Stimulated activated CD8-positive, alpha-beta memory T cell treated with anti-CD3 and anti-CD28 coated beads, Interleukin-15, amount 100 ng/mL, for 48 hours (primary cell): ENCODE measurements around the gene TCTN3.
"Not testable (repeated sequence)": the region's sequence is repeated elsewhere in the genome, so short reads cannot be mapped to it uniquely, and the experiment has no call there.

Source experiments
- DNase-seq, 2 donors: peaks; one replicate each; pipeline ENCODE4 v3.0.0-alpha.2; 2020; ENCODE audit warnings: low read depth in 2 of 2

TCTN3 gene

DNA sequence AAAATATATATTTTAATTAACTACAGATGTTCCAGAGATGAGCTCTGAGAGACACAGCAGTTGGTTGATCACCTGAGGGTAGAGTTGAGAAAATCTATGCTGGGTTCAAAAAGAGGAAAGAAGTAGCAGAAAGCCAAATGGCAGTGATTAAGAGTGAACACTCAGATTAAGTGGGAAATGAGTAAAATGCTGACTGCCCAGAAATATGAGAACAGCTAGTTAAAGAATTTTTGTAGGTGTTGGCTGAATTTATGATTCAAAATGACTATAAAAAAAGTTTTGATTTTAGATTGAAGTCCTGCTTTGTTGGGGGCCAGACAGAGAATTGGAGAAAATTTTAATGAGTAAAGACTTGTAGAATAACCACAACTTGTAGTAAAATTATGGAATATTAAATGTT, 9.8 kb downstream of the TCTN3 start:
- no peak for DNase-seq

DNA sequence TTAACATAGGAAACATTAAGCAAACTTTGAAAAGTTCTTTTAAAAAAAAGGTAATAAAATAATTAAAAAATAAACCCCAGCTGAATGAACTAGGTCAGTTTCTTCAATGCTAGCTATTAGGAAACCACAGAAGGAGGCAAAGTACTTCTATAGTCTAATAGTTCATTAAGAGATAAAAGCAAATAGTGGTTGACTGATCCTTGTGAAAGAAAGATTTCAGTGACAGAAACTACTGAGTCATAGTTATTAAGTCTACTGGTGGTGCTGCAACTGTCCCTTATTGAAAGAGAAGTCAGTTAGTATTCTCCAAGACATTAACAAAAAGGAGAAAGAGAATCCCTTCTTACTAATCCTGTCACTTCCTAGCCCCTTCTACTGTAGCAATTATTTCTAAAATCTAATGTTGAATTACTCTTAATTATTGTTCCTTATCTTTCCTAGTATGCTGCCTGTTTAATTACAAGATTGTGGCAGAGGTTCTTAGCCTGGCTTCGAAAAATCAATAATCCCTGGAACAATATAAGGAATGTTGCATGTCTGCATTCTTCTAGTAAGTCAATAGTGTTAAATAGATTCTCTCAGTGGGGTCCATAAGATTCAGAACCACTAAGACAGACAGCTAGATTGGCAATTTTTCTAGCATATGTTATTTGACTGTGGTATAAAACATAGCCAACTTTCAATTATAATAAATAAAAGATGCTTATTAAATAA, 18.2 kb downstream of the TCTN3 start:
- DNase-seq = no peak

DNA sequence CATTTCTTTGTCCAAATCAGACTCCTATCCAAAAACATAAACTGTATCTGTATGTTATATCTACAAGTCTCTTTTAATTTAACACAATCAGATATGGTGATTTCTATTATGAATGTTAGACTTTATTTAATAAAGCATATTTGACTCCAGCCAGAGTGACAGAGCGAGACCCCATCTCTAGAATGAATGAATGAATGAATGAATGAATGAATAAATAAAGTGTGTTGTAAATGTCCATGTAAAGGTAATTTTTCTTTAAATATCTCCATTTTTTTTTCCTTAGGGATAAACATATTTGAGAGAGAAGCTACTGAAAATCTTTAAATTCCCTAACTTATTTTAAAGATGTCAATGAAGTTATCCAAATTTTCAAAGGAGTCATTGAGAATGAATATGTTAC, 19.1 kb downstream of the TCTN3 start:
- DNase-seq = no peak

DNA sequence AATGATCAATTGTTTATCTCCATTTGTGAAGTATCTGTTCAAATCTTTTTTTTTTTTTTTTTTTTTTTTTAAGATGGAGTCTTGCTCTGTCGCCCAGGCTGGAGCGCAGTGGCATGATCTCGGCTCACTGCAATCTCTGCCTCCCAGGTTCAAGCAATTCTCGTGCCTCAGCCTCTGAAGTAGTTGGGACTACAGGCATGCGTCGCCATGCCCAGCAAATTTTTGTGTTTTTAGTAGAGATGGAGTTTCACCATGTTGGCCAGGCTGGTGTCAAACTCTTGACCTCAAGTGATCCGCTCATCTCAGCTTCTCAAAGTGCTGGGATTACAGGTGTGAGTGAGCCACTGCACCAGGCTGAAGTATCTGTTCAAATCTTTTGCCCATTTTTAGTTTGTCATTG, 21.1 kb downstream of the TCTN3 start:
- not testable (repeated sequence) for DNase-seq

DNA sequence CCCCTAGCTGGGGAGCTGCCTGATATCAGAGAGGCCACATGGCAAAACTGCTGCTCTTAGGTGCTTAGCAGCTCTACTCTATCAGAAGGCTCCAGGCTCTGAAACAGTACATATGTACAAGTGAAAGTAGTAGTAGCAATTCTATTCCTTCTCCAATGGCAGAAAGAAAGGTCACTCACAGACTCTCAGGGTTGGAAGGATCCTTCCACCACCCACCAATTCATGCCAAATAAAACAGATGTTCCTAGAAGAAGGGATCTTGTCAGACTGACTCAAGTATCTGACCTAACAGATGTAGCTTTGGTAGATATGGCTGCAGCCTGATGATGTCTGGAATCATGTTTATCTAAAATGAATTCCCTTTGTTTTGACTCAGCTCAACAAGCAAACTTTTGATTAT, 29.2 kb downstream of the TCTN3 start:
- no peak for DNase-seq

DNA sequence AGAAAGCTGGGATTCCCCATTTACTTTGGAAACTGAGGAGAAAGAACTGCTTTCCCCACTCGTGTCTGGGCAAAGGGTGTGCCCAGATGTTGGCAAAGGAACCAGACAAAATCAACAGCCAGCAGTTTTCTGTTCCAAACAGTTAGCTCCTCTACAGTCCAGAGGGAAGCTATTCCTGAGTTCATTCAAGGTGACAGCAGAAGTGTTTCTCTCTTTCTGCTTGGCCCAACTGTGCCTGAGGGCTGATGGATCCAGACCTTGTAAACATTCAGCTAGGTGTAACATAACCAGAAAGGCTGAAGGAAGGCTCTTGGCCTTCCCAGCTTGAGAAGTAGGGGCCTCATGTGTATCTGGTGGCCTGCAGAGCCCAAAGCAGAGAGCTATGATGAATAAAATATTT, 30.2 kb downstream of the TCTN3 start:
- DNase-seq = no peak

DNA sequence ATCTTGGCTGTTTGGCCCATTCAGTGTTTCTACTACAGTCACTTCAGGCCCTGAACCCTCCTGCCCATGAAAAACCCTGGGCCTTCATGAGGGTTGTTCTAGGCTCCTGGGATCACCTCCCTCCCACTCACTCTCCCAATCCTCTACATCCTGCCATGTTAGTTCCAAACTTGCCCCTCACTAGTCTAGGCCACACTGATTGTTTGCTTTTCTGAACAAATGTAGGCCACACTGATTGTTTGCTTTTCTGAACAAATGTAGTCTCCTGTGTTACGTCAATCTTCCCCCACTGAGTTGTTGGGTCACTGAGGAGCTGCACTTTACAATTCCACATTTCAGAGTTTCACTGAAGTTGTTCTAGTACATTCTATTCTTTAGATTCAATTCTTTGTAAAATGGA, 31.9 kb downstream of the TCTN3 start:
- no peak for DNase-seq

DNA sequence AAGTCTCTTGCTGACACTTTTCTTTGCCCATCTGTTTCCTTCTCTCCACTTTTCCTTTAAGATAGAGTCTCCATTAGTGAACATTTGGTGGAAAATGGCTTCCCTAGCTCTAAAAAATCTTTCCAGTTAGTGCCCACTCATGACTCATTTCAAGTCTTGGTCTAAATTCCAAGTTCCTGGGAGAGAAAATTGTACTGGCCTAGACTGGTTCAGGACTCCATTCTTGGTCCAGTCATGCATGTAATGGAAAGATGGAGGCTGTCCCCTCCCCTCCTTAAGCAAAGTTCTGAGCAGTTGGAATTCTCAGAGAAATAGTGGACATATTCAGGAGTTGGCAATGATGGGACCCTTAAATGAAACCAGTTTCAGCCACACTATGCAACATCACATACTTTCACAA, 33.4 kb downstream of the TCTN3 start:
- no peak for DNase-seq

DNA sequence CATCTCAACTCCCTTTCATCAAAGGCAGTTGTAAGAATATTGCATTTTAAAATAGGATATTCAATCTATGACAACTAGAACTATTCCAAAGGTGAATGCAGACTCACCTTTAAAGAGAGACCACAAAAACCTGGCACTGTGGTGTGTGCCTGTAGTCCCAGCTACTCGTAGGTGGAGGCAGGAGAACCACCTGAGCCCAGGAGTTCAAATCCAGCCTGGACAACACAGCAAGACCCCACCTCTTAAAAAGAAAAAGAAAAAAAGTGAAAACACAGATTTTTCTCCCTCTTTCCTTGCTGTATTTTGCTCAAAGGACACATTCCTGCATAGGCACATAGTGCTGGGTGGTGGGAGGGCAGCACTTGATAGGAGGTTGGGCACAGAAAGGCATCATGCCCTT, 36.5 kb downstream of the TCTN3 start:
- no peak for DNase-seq

DNA sequence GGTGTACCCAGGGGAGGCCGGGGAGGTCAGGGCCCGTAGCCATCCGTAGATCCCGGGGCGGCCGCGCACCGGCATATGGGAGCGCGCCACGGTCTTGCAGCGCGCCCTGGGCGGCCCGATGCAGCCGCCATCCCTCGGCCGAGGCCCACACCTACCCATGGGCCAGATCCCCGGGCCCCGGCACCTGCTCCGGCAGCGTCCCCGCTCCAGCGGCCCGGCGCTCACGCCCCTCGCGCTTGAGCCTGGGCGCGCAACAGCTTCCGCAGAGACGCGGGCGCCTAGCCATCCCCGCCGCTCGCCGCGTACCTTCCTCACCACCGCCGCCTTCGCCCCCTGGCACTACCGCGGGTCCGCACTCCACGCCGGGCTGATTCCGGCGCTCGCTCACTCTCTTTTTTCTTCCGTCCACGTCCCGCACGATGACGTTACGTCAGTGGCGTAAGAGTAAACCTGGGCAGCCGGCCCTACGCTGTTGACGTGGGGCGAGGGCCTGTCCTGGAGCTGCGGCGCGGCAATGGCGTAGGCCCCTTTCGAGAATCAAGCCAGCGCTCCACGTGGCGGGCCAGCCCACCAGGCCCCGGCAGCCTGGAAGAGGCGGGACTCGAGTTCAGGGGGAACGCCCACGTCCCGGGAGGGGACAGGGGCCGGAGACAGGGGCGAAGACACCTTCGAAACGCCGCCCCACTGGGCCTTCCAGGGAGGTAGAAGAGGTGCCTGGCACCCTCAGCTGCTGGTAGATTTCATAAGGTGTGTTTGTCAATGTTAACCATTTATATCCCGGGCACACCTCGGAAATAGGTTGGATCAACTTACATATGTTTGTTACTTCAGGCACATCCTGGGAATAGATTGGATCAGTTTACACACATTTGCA, 37.2 kb downstream of the TCTN3 start, which contains the start of gene ALDH18A1:
ALDH18A1 (minus strand) TSS at position 421 of the 874 bp plus-strand sequence. CDS start 3,334 bp downstream, outside the sequence.
- DNase-seq = peak; percentile 87 to 88

DNA sequence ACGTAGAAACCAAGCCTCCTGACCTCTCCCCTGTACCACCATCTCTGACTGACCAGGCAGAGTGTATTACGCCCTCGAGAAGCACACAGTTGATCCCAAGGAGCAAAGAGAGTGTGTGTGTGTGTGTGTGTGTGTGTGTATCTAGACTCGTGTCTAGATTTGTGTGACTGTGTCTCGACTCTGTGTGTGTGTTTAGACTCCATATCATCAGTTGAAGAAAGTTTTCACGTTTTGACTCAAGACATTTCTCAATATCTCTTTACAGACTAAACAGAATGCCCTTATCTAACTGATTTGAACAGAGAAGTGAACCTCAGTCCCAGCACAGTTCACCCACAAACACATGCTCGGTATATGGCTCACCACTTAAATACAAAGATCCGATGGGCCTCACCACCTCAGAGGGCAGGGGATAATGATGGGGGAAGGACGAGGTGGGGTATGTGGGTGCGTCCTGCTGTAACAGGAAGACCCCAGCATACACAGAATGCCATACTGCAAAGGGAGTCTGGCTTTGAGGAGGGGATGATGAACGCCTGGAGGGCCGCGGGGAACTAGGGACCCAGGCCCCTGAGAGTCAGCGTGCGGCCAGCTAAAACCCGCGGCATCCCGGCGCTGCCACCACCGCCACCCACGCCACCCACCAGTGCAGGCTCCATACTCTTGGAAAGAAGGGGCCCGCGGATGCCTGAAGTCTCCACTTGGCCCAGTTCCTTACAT, 38.0 kb downstream of the TCTN3 start:
- DNase-seq = peak in 1 of 2 donors; percentile 2

DNA sequence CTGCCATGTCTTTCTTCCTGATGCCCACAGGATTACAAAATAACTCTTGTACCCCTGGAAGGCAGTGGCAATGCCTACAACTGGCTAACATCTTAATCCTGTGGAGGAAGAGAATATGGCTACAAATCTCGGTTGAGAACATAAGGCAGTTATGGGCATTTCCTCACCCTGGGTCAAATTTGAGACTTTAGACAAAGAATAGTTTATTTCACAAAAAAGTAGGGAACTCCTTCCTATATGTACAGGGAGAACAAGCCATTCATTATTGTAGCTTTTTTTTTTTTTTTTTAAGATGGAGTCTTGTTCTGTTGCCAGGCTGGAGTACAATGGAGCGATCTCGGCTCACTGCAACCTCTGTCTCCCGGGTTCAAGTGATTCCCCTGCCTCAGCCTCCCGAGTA, 39.8 kb downstream of the TCTN3 start:
- no peak for DNase-seq

DNA sequence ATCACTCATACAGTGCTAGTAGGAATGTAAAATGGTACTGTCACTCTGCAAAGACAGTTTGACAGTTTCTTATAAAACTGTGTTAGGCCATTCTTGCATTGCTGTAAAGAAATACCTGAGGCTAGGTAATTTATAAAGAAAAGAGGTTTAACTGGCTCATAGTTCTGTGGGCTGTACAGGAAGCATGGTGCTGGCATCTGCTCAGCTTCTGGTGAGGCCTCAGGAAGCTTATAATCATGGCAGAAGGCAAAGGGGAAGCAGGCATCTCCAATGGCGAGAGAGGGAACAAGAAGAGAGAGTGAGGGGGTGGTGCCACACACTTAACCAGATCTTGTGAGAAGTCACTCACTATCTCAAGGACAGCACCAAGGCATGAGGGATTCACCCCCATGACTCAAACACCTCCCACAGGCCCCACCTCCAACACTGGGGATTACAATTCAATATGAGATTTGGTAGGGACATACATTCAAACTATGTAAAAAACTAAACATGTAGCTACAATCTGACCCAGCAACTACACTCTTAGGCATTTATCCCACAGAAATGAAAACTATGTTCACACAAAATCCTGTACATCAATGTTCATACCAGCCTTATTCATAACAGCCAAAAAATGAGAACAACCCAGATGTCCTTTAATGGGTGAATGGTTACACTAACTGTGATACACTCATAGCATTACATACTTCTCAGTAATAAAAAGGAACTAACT, 42.2 kb downstream of the TCTN3 start:
- DNase-seq = no peak

DNA sequence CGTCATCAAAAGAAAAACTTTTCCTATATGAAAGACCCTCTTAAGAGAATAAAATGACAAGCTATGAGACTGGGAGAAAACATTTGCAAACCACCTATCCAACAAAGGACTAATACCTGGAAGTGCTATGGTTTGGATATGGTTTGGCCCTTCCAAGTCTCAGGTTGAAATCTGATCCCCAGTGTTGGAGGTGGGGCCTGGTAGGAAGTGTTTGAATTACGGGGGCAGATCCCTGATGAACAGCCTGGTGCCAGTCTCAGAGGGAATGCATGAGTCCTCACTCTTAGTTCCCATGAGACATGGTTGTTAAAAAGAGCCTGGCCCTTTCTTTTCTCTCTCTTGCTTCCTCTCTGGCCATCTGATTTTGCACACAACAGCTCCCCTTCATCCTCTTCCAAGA, 43.5 kb downstream of the TCTN3 start:
- no peak for DNase-seq

DNA sequence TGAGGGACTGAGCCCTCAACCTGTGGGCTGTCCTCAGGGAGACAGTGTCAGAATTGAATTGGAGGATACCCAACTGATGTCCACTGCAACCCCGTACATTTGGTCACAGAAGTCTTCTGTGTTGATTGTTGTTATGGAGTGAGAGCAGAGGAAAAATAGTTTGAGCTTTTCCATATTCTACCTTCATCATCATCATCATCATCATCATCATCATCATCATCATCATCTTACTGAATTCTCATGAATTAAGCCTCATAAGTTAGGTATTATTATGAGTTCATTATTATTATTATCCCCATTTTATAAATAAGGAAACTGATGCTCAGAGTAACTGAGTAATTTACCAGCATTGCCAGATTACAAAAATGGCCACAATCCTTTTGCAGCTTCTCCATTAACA, 45.6 kb downstream of the TCTN3 start:
- DNase-seq = no peak

DNA sequence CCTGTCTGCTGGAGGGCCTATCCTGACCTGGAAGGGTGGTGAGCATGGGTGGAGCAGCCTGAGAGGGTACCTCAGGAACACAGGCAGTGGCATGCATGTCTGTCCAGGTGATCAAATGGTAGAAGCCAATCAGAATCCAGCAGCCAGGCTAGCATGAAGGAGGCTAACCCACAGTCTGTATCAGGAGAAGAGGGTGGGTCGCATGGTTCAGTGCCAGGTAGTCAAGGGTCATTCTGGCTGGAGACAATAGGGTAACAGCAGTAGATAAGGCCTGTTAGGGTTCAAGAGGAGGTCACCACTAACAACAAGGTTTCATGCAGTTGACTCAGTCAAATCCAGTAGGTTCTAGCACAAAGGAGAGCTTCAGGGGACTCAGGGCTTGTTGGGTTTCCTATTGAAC, 47.6 kb downstream of the TCTN3 start:
- no peak for DNase-seq

DNA sequence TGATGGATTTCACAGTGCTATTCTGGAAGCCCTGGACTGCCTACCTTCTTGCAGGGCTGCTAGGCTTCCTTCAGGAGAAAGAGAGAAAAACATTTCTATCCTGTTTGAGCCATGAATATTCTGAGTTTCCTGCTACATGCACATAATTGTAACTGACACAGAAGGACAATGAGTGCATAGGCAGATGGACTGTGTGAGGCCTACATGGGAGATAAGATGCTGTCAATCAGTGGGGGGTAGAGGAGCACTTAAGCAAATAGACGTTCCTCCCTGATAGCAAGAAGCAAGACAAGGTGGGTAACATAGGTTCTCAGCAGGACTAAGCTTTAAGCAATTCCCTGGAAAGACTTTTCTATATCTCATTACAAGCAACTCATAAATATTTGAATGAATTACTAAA, 48.8 kb downstream of the TCTN3 start:
- DNase-seq = no peak

DNA sequence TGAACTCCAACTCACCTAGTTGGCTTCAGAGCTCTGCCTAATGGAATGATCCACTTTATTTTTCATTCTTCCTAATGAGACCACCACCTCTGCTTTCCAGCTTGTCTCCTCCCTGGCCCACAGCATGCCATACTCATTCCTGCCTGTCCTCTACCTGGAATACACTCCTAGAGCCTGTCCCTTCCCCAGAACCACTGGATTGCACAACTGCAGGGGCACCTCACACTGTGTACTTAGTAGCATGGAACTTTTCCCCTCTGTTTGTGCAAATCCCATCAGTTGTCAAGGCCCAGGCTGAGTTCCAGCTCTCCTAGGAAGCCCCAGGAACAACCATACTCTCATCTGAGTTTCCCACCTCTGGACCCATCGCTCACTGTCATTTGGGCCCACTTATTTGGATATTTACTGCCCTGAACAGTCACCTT, 52.8 kb downstream of the TCTN3 start:
- no peak for DNase-seq

DNA sequence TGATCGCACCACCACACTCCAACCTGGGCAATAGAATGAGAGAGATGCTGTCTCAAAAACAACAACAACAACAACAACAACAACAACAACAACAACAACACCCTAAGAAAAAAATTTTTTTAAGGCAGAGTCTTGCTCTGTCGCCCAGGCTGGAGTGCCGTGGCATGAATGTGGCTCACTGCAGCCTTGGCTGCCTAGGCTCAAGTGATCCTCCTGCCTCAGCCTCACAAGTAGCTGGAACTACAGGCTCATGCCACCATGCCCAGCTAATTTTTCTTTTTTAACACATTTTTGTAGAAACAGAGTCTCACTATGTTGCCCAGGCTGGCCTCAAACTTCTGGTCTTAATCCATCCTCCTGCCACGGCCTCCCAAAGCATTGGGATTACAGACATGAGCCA, 55.8 kb downstream of the TCTN3 start:
- DNase-seq = no peak

DNA sequence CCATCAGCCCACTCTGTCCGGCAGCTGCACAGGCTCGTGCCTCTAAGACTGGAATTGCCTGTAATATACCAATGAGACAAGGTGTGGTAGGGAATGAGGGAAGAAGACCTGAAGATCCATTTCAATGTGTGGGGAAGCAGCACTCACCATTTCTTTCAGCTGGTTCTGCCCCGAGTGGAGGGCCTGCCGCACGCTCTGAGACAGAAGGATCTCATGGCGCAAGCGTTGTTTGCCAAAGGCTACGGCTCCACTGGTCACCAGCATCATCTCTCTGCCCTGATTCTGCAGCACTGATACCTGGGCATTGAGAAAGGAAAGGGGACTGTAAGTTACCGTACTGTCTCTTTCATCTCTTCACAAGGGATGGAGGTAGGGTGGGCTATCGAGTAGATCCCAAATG, 56.6 kb downstream of the TCTN3 start:
- DNase-seq = no peak

DNA sequence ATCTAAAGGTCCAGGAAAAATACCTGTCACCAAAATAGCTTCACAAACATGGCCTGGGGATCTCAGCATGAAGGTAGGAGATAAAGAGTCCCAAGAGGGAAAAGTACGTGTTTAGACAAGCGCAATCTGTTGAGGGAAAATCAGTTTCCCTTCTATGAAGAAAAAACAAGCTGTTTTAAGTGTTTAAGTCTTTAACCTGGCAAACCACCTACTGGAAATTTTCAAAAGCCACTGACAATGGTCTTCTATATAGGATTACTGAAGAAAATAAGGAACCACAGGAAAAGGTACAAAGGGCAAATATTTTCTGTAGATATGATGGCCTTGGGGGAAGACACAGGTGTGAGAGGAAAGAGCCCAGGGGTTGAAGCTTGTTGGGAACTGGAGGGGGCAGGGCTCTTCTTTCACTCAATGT, 58.4 kb downstream of the TCTN3 start:
- no peak for DNase-seq

DNA sequence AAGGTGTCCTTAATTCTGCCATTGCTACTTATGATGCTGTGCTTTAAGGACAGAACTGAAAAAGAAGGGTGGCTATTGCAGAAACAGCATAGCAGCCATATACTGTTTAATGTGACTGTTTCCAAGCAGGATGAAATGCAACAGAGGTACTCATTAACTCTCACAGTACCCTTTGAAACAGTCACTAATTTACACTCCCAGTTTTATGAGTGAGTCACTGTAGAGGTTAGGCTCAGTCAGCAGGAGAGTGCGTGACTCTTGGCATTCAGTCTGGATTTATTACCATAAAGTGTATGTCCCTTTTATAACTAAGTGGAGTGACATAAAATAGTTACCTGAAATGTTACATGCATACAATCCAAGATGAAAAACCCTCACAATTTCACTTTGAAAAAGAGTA, 64.9 kb downstream of the TCTN3 start:
- DNase-seq = no peak
